ENCODE data around the gene MDN1. TPM values are rescaled to one million over a fixed set of nuclear protein-coding genes. Genes with fewer than 3 reads are reported as not detected.

The MDN1 gene
- total RNA-seq, 1 donor from 2014 or later = 52.0 TPM

- Mint-ChIP-seq H3K9me3 (peaks cover 3% of the 10 kb centered on the region), H3K36me3 (peaks cover 52% of the 10 kb centered on the region), H3K4me1 (no peaks in the 10 kb centered on the region), H3K27ac (no peak overlapping the region), H3K27me3 (ENCODE audit: low read depth) (no peaks in the 10 kb centered on the region), H3K4me3 (no peak overlapping the region)
- TF ChIP-seq CTCF (IDR thresholded peaks at IDR 0.05; ENCODE audit: unreplicated experiment) = no peak
- DNase-seq (ENCODE audit: low spot score in 2 of 2, unreplicated experiment in 2 of 2) = no peak
Observed at GRCh38 chr6:89775150-89775549, 44.4 kb downstream of the MDN1 start.

- DNase-seq (ENCODE audit: low spot score in 2 of 2, unreplicated experiment in 2 of 2) = no peak
- no peaks in the 10 kb centered on the region for H3K27me3 Mint-ChIP-seq (ENCODE audit: low read depth)
- no peak for TF ChIP-seq CTCF (IDR thresholded peaks at IDR 0.05; ENCODE audit: unreplicated experiment)
- H3K4me3 Mint-ChIP-seq = no peak overlapping the region
- no peaks in the 10 kb centered on the region for H3K9me3 Mint-ChIP-seq
- no peak overlapping the region for H3K27ac Mint-ChIP-seq
- H3K36me3 Mint-ChIP-seq = peaks cover 36% of the 10 kb centered on the region
- no peaks in the 10 kb centered on the region for H3K4me1 Mint-ChIP-seq
Observed at GRCh38 chr6:89769572-89769971, 50.0 kb downstream of the MDN1 start.

- no peaks in the 10 kb centered on the region for H3K27me3 Mint-ChIP-seq (ENCODE audit: low read depth)
- no peak overlapping the region for H3K27ac Mint-ChIP-seq
- no peak overlapping the region for H3K4me3 Mint-ChIP-seq
Observed at GRCh38 chr6:89768324-89768723, 51.3 kb downstream of the MDN1 start.

GRCh38 chr6:89763550-89763949 is 56.0 kb downstream of the MDN1 start:
- Mint-ChIP-seq H3K4me1 (no peaks in the 10 kb centered on the region), H3K9me3 (no peaks in the 10 kb centered on the region), H3K27ac (no peak overlapping the region), H3K4me3 (no peak overlapping the region), H3K36me3 (peaks cover 33% of the 10 kb centered on the region), H3K27me3 (ENCODE audit: low read depth) (no peaks in the 10 kb centered on the region)
- DNase-seq (ENCODE audit: low spot score in 2 of 2, unreplicated experiment in 2 of 2) = no peak
- TF ChIP-seq CTCF (IDR thresholded peaks at IDR 0.05; ENCODE audit: unreplicated experiment) = no peak

More at GRCh38 chr6:89768324-89768723, 51.3 kb downstream of the MDN1 start:
- peaks cover 30% of the 10 kb centered on the region for H3K36me3 Mint-ChIP-seq
- DNase-seq (ENCODE audit: low spot score in 2 of 2, unreplicated experiment in 2 of 2) = no peak
- H3K4me1 Mint-ChIP-seq = no peaks in the 10 kb centered on the region
- TF ChIP-seq CTCF (IDR thresholded peaks at IDR 0.05; ENCODE audit: unreplicated experiment) = no peak
- H3K9me3 Mint-ChIP-seq = no peaks in the 10 kb centered on the region

GRCh38 chr6:89758830-89759229 is 60.8 kb downstream of the MDN1 start:
- Mint-ChIP-seq H3K9me3 (no peaks in the 10 kb centered on the region), H3K4me3 (no peak overlapping the region), H3K4me1 (no peaks in the 10 kb centered on the region), H3K36me3 (peaks cover 30% of the 10 kb centered on the region), H3K27ac (no peak overlapping the region), H3K27me3 (ENCODE audit: low read depth) (no peaks in the 10 kb centered on the region)
- no peak for DNase-seq (ENCODE audit: low spot score in 2 of 2, unreplicated experiment in 2 of 2)
- no peak for TF ChIP-seq CTCF (IDR thresholded peaks at IDR 0.05; ENCODE audit: unreplicated experiment)

GRCh38 chr6:89750338-89750737 is 69.3 kb downstream of the MDN1 start:
- no peak overlapping the region for H3K4me3 Mint-ChIP-seq
- H3K27ac Mint-ChIP-seq = no peak overlapping the region
- DNase-seq (ENCODE audit: low spot score in 2 of 2, unreplicated experiment in 2 of 2) = no peak
- TF ChIP-seq CTCF (IDR thresholded peaks at IDR 0.05; ENCODE audit: unreplicated experiment) = no peak
- no peaks in the 10 kb centered on the region for H3K27me3 Mint-ChIP-seq (ENCODE audit: low read depth)
- H3K36me3 Mint-ChIP-seq = peaks cover 34% of the 10 kb centered on the region
- H3K9me3 Mint-ChIP-seq = no peaks in the 10 kb centered on the region
- no peaks in the 10 kb centered on the region for H3K4me1 Mint-ChIP-seq
